ENCODE results near the gene RBFOX2.
"Not testable (repeated sequence)": the region's sequence is repeated elsewhere in the genome, so short reads cannot be mapped to it uniquely, and the experiment has no call there.

Gene RBFOX2

DNA sequence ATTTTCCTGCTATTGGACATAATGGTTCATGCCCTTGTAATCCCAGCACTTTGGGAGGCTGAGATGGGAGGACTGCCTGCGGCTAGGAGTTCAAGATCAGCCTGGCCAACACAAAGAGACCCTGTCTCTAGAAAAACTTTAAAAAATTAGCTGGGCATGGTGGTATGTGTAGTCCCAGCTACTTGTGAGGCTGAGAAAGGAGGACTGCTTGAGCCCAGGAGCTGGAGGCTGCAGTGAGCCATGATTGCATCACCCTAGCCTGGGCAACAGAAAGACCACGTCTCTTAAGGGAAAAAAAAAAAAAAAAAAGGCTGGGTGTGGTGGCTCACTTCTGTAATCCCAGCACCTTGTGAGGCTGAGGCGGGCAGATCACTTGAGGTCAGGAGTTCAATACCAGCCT is 217.0 kb downstream of the RBFOX2 start:
- TF ChIP-seq, protein P1, sequence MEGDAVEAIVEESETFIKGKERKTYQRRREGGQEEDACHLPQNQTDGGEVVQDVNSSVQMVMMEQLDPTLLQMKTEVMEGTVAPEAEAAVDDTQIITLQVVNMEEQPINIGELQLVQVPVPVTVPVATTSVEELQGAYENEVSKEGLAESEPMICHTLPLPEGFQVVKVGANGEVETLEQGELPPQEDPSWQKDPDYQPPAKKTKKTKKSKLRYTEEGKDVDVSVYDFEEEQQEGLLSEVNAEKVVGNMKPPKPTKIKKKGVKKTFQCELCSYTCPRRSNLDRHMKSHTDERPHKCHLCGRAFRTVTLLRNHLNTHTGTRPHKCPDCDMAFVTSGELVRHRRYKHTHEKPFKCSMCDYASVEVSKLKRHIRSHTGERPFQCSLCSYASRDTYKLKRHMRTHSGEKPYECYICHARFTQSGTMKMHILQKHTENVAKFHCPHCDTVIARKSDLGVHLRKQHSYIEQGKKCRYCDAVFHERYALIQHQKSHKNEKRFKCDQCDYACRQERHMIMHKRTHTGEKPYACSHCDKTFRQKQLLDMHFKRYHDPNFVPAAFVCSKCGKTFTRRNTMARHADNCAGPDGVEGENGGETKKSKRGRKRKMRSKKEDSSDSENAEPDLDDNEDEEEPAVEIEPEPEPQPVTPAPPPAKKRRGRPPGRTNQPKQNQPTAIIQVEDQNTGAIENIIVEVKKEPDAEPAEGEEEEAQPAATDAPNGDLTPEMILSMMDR (IDR thresholded peaks at IDR 0.05) = no peak
- DNase-seq = no peak
- H3K4me1 Mint-ChIP-seq = peaks cover 13% of the 10 kb centered on the region
- no peak overlapping the region for H3K27ac Mint-ChIP-seq
- H3K36me3 Mint-ChIP-seq (ENCODE audit: low read depth) = peaks cover 59% of the 10 kb centered on the region
- peaks cover 5% of the 10 kb centered on the region for H3K9me3 Mint-ChIP-seq
- H3K27me3 Mint-ChIP-seq (ENCODE audit: low read depth, poor library complexity) = no peaks in the 10 kb centered on the region
- no peak overlapping the region for H3K4me3 Mint-ChIP-seq

DNA sequence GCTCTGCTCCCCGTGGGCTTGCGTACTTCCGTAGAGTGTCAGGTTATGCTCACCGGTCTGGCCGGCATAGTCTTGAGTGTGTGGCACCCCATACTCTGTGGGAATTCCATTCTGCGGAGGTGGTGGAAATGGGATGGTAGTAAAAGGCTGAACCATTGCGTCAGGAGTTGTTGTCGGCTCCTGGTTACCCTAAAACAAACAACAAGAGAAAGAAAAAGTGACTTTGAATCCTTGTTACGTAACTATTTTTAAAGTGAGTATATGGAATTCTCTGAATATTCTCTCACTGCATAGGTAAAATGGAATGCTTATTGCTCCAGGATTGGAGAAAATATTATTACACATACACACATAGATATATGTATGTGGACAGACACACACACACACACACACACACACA is 218.8 kb downstream of the RBFOX2 start:
- H3K27me3 Mint-ChIP-seq (ENCODE audit: low read depth, poor library complexity) = no peaks in the 10 kb centered on the region
- H3K4me1 Mint-ChIP-seq = peaks cover 5% of the 10 kb centered on the region
- TF ChIP-seq, protein P1 (IDR thresholded peaks at IDR 0.05) = no peak
- H3K36me3 Mint-ChIP-seq (ENCODE audit: low read depth) = peaks cover 77% of the 10 kb centered on the region
- H3K9me3 Mint-ChIP-seq = peaks cover 14% of the 10 kb centered on the region
- H3K27ac Mint-ChIP-seq = peak overlapping the region; percentile 21
- no peak for DNase-seq
- no peak overlapping the region for H3K4me3 Mint-ChIP-seq

DNA sequence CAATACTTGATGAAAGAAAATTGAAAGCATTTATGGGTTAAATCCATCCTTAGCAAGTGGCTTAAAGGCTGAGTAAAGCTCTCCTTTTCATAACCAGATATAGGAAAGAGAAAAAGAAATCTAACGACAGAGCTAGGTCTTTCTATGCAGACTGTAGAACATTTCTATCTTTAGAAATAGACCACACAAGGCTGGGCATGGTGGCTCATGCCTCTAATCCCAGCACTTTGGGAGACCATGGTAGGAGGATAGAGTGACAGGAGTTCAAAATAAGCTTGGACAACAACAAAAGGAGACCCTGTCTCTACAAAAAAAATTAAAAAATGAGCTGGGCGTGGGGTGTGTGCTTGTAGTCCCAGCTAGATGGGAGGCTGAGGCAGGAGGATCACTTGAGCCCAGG is 220.2 kb downstream of the RBFOX2 start:
- no peak for DNase-seq
- no peak overlapping the region for H3K4me3 Mint-ChIP-seq
- TF ChIP-seq, protein P1 (IDR thresholded peaks at IDR 0.05) = no peak
- peaks cover 5% of the 10 kb centered on the region for H3K4me1 Mint-ChIP-seq
- H3K27me3 Mint-ChIP-seq (ENCODE audit: low read depth, poor library complexity) = no peaks in the 10 kb centered on the region
- H3K9me3 Mint-ChIP-seq = peaks cover 28% of the 10 kb centered on the region
- no peak overlapping the region for H3K27ac Mint-ChIP-seq
- peaks cover 86% of the 10 kb centered on the region for H3K36me3 Mint-ChIP-seq (ENCODE audit: low read depth)

DNA sequence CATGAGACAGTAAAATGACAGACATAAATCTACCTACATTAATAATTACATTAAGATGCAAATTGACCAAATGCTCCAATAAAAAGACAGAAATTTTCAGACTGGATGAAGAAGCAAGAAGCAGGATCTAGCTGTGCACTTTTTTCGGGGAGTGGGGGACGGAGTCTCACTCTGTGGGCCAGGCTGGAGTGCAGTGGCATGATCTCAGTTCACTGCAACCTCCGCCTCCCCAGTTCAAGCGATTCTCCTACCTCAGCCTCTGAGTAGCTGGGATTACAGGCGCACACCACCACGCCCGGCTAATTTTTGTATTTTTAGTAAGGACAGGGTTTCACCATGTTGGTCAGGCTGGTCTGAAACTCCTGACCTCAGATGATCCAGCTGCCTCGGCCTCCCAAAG is 222.0 kb downstream of the RBFOX2 start:
- H3K36me3 Mint-ChIP-seq (ENCODE audit: low read depth) = peaks cover 93% of the 10 kb centered on the region
- H3K4me3 Mint-ChIP-seq; H3K4me1 Mint-ChIP-seq; H3K27ac Mint-ChIP-seq; H3K27me3 Mint-ChIP-seq (ENCODE audit: low read depth, poor library complexity); DNase-seq: not testable (repeated sequence)
- peaks cover 23% of the 10 kb centered on the region for H3K9me3 Mint-ChIP-seq

DNA sequence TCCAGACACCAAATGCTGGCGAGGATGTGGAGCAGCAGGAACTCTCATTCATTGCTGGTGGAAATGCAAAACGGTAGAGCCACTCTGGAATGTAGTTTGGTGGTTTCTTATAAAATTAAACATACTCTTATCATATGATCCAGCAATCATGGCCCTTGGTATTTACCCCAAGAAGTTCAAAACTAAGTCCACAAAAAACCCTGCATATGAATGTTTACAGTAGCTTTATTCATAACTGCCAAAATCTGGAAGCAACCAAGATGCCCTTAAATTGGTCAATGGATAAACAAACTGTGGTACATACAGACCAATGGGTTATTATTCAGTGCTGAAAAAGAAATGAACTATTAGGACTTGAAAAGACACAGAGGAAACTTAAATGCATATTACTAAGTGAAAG is 223.2 kb downstream of the RBFOX2 start:
- Mint-ChIP-seq H3K27ac (no peak overlapping the region), H3K4me1 (peaks cover 8% of the 10 kb centered on the region), H3K27me3 (ENCODE audit: low read depth, poor library complexity) (no peaks in the 10 kb centered on the region), H3K36me3 (ENCODE audit: low read depth) (peaks cover 86% of the 10 kb centered on the region), H3K4me3 (no peak overlapping the region), H3K9me3 (peaks cover 23% of the 10 kb centered on the region)
- no peak for DNase-seq
- TF ChIP-seq, protein P1 (IDR thresholded peaks at IDR 0.05) = no peak

DNA sequence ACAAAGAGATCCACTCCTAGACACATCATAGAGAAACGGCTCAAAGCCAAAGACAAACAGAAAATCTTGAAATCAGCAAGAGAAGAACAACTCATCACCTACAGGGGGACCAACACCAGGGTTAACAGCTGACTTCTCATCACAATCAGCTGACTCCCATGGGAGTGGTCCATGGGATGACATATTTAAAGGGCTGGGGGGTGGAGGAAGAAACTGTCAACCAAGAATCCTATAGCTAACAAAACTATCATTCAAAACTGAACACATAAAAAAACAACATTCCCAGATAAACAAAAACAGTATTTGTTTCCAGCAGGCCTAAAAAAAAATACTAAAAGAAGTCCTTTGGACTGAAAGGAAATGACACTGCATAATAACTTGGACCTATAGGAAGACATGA is 224.2 kb downstream of the RBFOX2 start:
- Mint-ChIP-seq H3K4me1 (peaks cover 8% of the 10 kb centered on the region), H3K4me3 (no peak overlapping the region), H3K27ac (no peak overlapping the region)

More for the DNA sequence above, 224.2 kb downstream of the RBFOX2 start:
- TF ChIP-seq, protein P1 (IDR thresholded peaks at IDR 0.05) = no peak
- DNase-seq = no peak
- peaks cover 23% of the 10 kb centered on the region for H3K9me3 Mint-ChIP-seq
- no peaks in the 10 kb centered on the region for H3K27me3 Mint-ChIP-seq (ENCODE audit: low read depth, poor library complexity)
- peaks cover 82% of the 10 kb centered on the region for H3K36me3 Mint-ChIP-seq (ENCODE audit: low read depth)

All from nephron progenitor cell (in vitro differentiated cells).